ENCODE data around the gene VAT1. TPM values are rescaled to one million over a fixed set of nuclear protein-coding genes. Genes with fewer than 3 reads are reported as not detected.
"Not testable (repeated sequence)": the region's sequence is repeated elsewhere in the genome, so short reads cannot be mapped to it uniquely, and the experiment has no call there.

VAT1 gene
- total and polyA plus RNA-seq, 9 donors = 50.4 to 95.3 (median 75.9) TPM

DNA sequence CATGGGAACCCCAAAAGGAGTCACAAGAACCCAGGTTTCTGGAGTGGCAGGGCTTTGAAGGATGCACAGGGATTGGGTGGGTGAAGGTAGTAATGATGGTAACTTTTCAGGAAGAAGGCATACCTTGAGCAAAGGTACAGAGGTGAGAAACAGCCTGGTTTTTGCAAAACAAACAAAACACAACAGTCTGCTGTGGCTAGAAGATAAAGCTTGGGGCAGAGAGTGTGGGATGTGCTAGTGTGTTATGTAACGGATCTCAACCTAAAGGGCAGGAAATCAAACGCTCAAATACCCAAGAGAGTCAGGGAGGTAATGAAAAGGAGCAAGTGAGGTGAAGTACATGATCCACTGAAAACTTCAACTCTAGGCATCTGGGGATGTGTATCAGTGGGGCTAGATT lies 46.9 kb downstream of the VAT1 start:
- no peak for DNase-seq
- 28% methylated on average over 2 of the region's 2 CpGs for WGBS (ENCODE audit: insufficient coverage)
- Histone ChIP-seq H3K9me3 (replicated peaks; ENCODE audit: control insufficient read depth, low read depth, low read length) (no peaks in the 10 kb centered on the region), H3K4me1 (ENCODE audit: control insufficient read depth, insufficient read depth, low read length) (peaks cover 9% of the 10 kb centered on the region), H3K27ac (ENCODE audit: low read length) (no peak overlapping the region), H3K27me3 (ENCODE audit: control insufficient read depth, insufficient read depth, low read length) (no peaks in the 10 kb centered on the region), H3K36me3 (ENCODE audit: control insufficient read depth, insufficient read depth, low read length) (no peaks in the 10 kb centered on the region), H3K4me3 (ENCODE audit: low read length) (no peak overlapping the region)

- not testable (repeated sequence) for DNase-seq; H3K27ac ChIP-seq (ENCODE audit: low read length); H3K36me3 ChIP-seq (ENCODE audit: control insufficient read depth, insufficient read depth, low read length); H3K4me1 ChIP-seq (ENCODE audit: control insufficient read depth, insufficient read depth, low read length); H3K9me3 ChIP-seq (replicated peaks; ENCODE audit: control insufficient read depth, low read depth, low read length); H3K27me3 ChIP-seq (ENCODE audit: control insufficient read depth, insufficient read depth, low read length); H3K4me3 ChIP-seq (ENCODE audit: low read length)
- 60% methylated on average over 5 of the region's 18 CpGs for WGBS (ENCODE audit: insufficient coverage)
Measured at GRCh38 chr17:42973323-42973722, 48.9 kb downstream of the VAT1 start.

- WGBS (ENCODE audit: insufficient coverage) = 95% methylated on average over 4 of the region's 5 CpGs
- no peak for DNase-seq
- no peaks in the 10 kb centered on the region for H3K9me3 ChIP-seq (replicated peaks; ENCODE audit: control insufficient read depth, low read depth, low read length)
- no peak overlapping the region for H3K27ac ChIP-seq (ENCODE audit: low read length)
- no peak overlapping the region for H3K4me3 ChIP-seq (ENCODE audit: low read length)
- no peaks in the 10 kb centered on the region for H3K4me1 ChIP-seq (ENCODE audit: control insufficient read depth, insufficient read depth, low read length)
- H3K27me3 ChIP-seq (ENCODE audit: control insufficient read depth, insufficient read depth, low read length) = no peaks in the 10 kb centered on the region
- H3K36me3 ChIP-seq (ENCODE audit: control insufficient read depth, insufficient read depth, low read length) = no peaks in the 10 kb centered on the region
Measured at GRCh38 chr17:42971589-42971988, 50.6 kb downstream of the VAT1 start.

DNA sequence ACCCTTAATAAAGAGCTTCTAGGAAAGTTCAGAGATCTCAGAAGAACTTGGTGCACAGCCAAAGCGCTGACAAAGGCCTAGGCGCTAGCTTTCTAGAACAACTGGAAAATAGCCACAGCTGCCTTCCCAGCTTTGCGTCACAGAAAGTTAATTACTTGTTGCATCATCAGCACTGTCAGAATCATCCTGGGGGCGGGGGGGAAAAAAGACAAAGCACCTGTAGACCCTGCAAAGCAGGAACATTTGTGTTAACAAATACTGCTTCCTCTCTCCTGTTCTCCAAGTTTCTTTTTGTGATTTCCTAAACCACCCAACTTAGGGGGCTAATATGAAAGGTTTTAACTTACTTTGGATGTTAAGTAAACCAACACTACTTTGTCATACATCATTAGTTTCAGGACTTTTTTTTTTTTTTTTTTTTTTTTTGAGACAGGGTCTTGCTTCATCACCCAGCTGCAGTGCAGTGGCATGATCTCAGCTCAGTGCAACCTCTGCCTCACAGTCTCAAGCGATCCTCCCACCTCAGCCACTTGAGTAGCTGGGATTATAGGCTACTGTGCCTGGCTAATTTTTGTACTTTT lies 53.1 kb downstream of the VAT1 start:
- Histone ChIP-seq H3K27me3 (ENCODE audit: control insufficient read depth, insufficient read depth, low read length) (no peaks in the 10 kb centered on the region), H3K36me3 (ENCODE audit: control insufficient read depth, insufficient read depth, low read length) (no peaks in the 10 kb centered on the region), H3K4me3 (ENCODE audit: low read length) (no peak overlapping the region), H3K9me3 (replicated peaks; ENCODE audit: control insufficient read depth, low read depth, low read length) (no peaks in the 10 kb centered on the region), H3K4me1 (ENCODE audit: control insufficient read depth, insufficient read depth, low read length) (no peaks in the 10 kb centered on the region), H3K27ac (ENCODE audit: low read length) (no peak overlapping the region)
- peak; percentile 27 for DNase-seq
- 68% methylated on average over 3 of the region's 5 CpGs for WGBS (ENCODE audit: insufficient coverage)

DNA sequence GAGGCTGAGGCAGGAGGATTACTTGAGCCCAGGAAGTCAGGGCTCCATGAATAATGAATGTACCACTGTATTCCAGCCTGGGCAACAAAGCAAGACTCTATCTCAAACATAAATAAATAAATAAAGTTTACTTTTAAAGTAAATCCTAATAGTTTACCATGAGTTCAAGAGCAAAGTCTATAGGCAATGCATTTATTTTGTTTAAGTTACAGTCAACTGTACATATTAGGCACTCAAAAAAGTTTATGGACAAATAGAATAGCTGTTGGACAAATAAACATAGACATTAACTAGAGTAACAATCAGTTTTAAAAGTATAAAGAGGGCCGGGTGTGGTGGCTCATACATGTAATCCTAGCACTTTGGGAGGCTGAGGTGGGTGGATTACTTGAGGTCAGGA lies 54.3 kb downstream of the VAT1 start:
- no peaks in the 10 kb centered on the region for H3K9me3 ChIP-seq (replicated peaks; ENCODE audit: control insufficient read depth, low read depth, low read length)
- DNase-seq = no peak
- H3K27ac ChIP-seq (ENCODE audit: low read length) = no peak overlapping the region
- H3K4me3 ChIP-seq (ENCODE audit: low read length) = no peak overlapping the region
- WGBS (ENCODE audit: insufficient coverage) = no CpG with 5 or more reads among the region's 1 CpG
- H3K27me3 ChIP-seq (ENCODE audit: control insufficient read depth, insufficient read depth, low read length) = no peaks in the 10 kb centered on the region
- H3K36me3 ChIP-seq (ENCODE audit: control insufficient read depth, insufficient read depth, low read length) = peaks cover under 1% of the 10 kb centered on the region
- H3K4me1 ChIP-seq (ENCODE audit: control insufficient read depth, insufficient read depth, low read length) = peaks cover 4% of the 10 kb centered on the region

Other genes with a start within 250 kb of the VAT1 start
- gene VPS25, start 248.9 kb downstream of the VAT1 start, total RNA-seq = 41.0 TPM
- 10 to 100 TPM; 28.7 to 40.0 (median 32.6) TPM for gene VPS25, start 248.9 kb downstream of the VAT1 start, polyA plus RNA-seq (ENCODE audit: insufficient read depth in 1 of 8, insufficient read length in 8 of 8, low replicate concordance in 1 of 8)
- gene WNK4, start 241.8 kb downstream of the VAT1 start, total RNA-seq = 0.09 TPM
- gene WNK4, start 241.8 kb downstream of the VAT1 start, polyA plus RNA-seq (ENCODE audit: insufficient read depth in 1 of 8, insufficient read length in 8 of 8, low replicate concordance in 1 of 8) = 1 to 10 TPM in 3 of 8 donors, under 1 TPM in 5; 0.20 to 1.2 (median 0.67) TPM
- 84.1 TPM for gene COA3, start 223.7 kb downstream of the VAT1 start, total RNA-seq
- gene COA3, start 223.7 kb downstream of the VAT1 start, polyA plus RNA-seq (ENCODE audit: insufficient read depth in 1 of 8, insufficient read length in 8 of 8, low replicate concordance in 1 of 8) = 10 to 100 TPM; 53.6 to 63.9 (median 59.5) TPM
- gene CNTD1, start 223.5 kb downstream of the VAT1 start, total RNA-seq = 0.04 TPM
- 1 to 10 TPM in 3 of 8 donors, under 1 TPM in 5; 0.37 to 1.6 (median 0.81) TPM for gene CNTD1, start 223.5 kb downstream of the VAT1 start, polyA plus RNA-seq (ENCODE audit: insufficient read depth in 1 of 8, insufficient read length in 8 of 8, low replicate concordance in 1 of 8)
- gene BECN1, start 198.1 kb downstream of the VAT1 start, total RNA-seq = 37.7 TPM
- gene BECN1, start 198.1 kb downstream of the VAT1 start, polyA plus RNA-seq (ENCODE audit: insufficient read depth in 1 of 8, insufficient read length in 8 of 8, low replicate concordance in 1 of 8) = 10 to 100 TPM; 39.8 to 53.5 (median 45.1) TPM
- gene PSME3, start 189.0 kb downstream of the VAT1 start, total RNA-seq = 26.1 TPM
- gene PSME3, start 189.0 kb downstream of the VAT1 start, polyA plus RNA-seq (ENCODE audit: insufficient read depth in 1 of 8, insufficient read length in 8 of 8, low replicate concordance in 1 of 8) = 10 to 100 TPM; 46.2 to 67.9 (median 55.3) TPM
- gene AOC2, start 177.8 kb downstream of the VAT1 start, total RNA-seq = 0.66 TPM
- gene AOC2, start 177.8 kb downstream of the VAT1 start, polyA plus RNA-seq (ENCODE audit: insufficient read depth in 1 of 8, insufficient read length in 8 of 8, low replicate concordance in 1 of 8) = 1 to 10 TPM in 1 of 8 donors, under 1 TPM in 7; 0.41 to 1.2 (median 0.84) TPM
- gene AOC3, start 171.2 kb downstream of the VAT1 start, total RNA-seq = 6.9 TPM
- 10 to 100 TPM; 11.7 to 23.6 (median 18.2) TPM for gene AOC3, start 171.2 kb downstream of the VAT1 start, polyA plus RNA-seq (ENCODE audit: insufficient read depth in 1 of 8, insufficient read length in 8 of 8, low replicate concordance in 1 of 8)
- gene G6PC1, start 121.6 kb downstream of the VAT1 start, total RNA-seq = not detected
- gene G6PC1, start 121.6 kb downstream of the VAT1 start, polyA plus RNA-seq (ENCODE audit: insufficient read depth in 1 of 8, insufficient read length in 8 of 8, low replicate concordance in 1 of 8) = under 1 TPM in 3 of 8 donors, not detected in 5; 0.08 to 0.43 (median 0.26) TPM
- 35.4 TPM for gene AARSD1, start 57.9 kb downstream of the VAT1 start, total RNA-seq
- gene AARSD1, start 57.9 kb downstream of the VAT1 start, polyA plus RNA-seq (ENCODE audit: insufficient read depth in 1 of 8, insufficient read length in 8 of 8, low replicate concordance in 1 of 8) = 10 to 100 TPM; 46.5 to 67.1 (median 56.1) TPM
- 37.3 TPM for gene PTGES3L, start 42.3 kb downstream of the VAT1 start, total RNA-seq
- gene PTGES3L, start 42.3 kb downstream of the VAT1 start, polyA plus RNA-seq (ENCODE audit: insufficient read depth in 1 of 8, insufficient read length in 8 of 8, low replicate concordance in 1 of 8) = 10 to 100 TPM; 37.5 to 81.2 (median 63.0) TPM
- 5.3 TPM for gene RUNDC1, start 41.8 kb downstream of the VAT1 start, total RNA-seq
- 1 to 10 TPM; 7.3 to 8.3 (median 7.6) TPM for gene RUNDC1, start 41.8 kb downstream of the VAT1 start, polyA plus RNA-seq (ENCODE audit: insufficient read depth in 1 of 8, insufficient read length in 8 of 8, low replicate concordance in 1 of 8)
- gene RPL27, start 24.0 kb downstream of the VAT1 start, total RNA-seq = 3,028 TPM
- gene RPL27, start 24.0 kb downstream of the VAT1 start, polyA plus RNA-seq (ENCODE audit: insufficient read depth in 1 of 8, insufficient read length in 8 of 8, low replicate concordance in 1 of 8) = 1,000 to 10,000 TPM; 2,184 to 2,871 (median 2,448) TPM
- 7.6 TPM for gene IFI35, start 15.6 kb downstream of the VAT1 start, total RNA-seq
- 10 to 100 TPM in 1 of 8 donors, 1 to 10 TPM in 7; 4.5 to 11.1 (median 6.5) TPM for gene IFI35, start 15.6 kb downstream of the VAT1 start, polyA plus RNA-seq (ENCODE audit: insufficient read depth in 1 of 8, insufficient read length in 8 of 8, low replicate concordance in 1 of 8)
- 0.35 TPM for gene RND2, start 2.8 kb upstream of the VAT1 start, total RNA-seq
- gene RND2, start 2.8 kb upstream of the VAT1 start, polyA plus RNA-seq (ENCODE audit: insufficient read depth in 1 of 8, insufficient read length in 8 of 8, low replicate concordance in 1 of 8) = 1 to 10 TPM in 3 of 8 donors, under 1 TPM in 5; 0.48 to 1.2 (median 0.83) TPM
- gene BRCA1, start 103.0 kb upstream of the VAT1 start, total RNA-seq = 11.2 TPM
- gene BRCA1, start 103.0 kb upstream of the VAT1 start, polyA plus RNA-seq (ENCODE audit: insufficient read depth in 1 of 8, insufficient read length in 8 of 8, low replicate concordance in 1 of 8) = 10 to 100 TPM in 2 of 8 donors, 1 to 10 TPM in 6; 8.1 to 12.3 (median 9.0) TPM
- 46.8 TPM for gene NBR1, start 148.8 kb upstream of the VAT1 start, total RNA-seq
- 10 to 100 TPM; 47.0 to 64.5 (median 54.1) TPM for gene NBR1, start 148.8 kb upstream of the VAT1 start, polyA plus RNA-seq (ENCODE audit: insufficient read depth in 1 of 8, insufficient read length in 8 of 8, low replicate concordance in 1 of 8)
- gene TMEM106A, start 189.5 kb upstream of the VAT1 start, total RNA-seq = 7.8 TPM
- 10 to 100 TPM in 1 of 8 donors, 1 to 10 TPM in 7; 5.9 to 10.4 (median 7.8) TPM for gene TMEM106A, start 189.5 kb upstream of the VAT1 start, polyA plus RNA-seq (ENCODE audit: insufficient read depth in 1 of 8, insufficient read length in 8 of 8, low replicate concordance in 1 of 8)
- gene CCDC200, start 206.2 kb upstream of the VAT1 start, total RNA-seq = not detected
- 10 to 100 TPM in 2 of 8 donors, 1 to 10 TPM in 6; 3.2 to 13.1 (median 7.3) TPM for gene CCDC200, start 206.2 kb upstream of the VAT1 start, polyA plus RNA-seq (ENCODE audit: insufficient read depth in 1 of 8, insufficient read length in 8 of 8, low replicate concordance in 1 of 8)
- gene RNU2-1, start 211.6 kb upstream of the VAT1 start, total RNA-seq = not detected
- gene RNU2-1, start 211.6 kb upstream of the VAT1 start, polyA plus RNA-seq (ENCODE audit: insufficient read depth in 1 of 8, insufficient read length in 8 of 8, low replicate concordance in 1 of 8) = 1 to 10 TPM in 3 of 8 donors, not detected in 5; 1.1 to 2.6 (median 2.5) TPM

Data from muscle of leg (tissue), 11 donors.